B cell (primary cell): ENCODE results near the gene TSTD1. TPM values are rescaled to one million over a fixed set of nuclear protein-coding genes. Genes with fewer than 3 reads are reported as not detected.

Experiments used
- ATAC-seq: fragments of 200-7000 bp; cut with Tn5 transposase; one replicate; pipeline ENCODE4 v1.10.0; 2021; ENCODE audit warnings: low read depth, mild to moderate bottlenecking, moderate number of reproducible peaks, moderate library complexity
- CTCF ChIA-PET: fragments of 350-600 bp; sonication (Branson Sonifier 250); formaldehyde crosslinking; loops from one replicate; lab custom pipeline; 2021; ENCODE audit warnings: antibody characterized with exemption, inconsistent platforms; lab: Charles Lee
- POLR2A ChIA-PET: fragments of 350-600 bp; sonication (Branson Sonifier 250); formaldehyde crosslinking; loops from one replicate; lab custom pipeline; 2021; ENCODE audit warnings: antibody characterized with exemption; lab: Charles Lee
- DNase-seq: peaks from one replicate; pipeline ENCODE4 v3.0.0; 2013
- H2AFZ ChIP-seq: 2 replicates; pipeline ENCODE4 v1.6.1; 2012; ENCODE audit warnings: mild to moderate bottlenecking, low read depth, low read length; ENCODE audit not compliant: insufficient read depth, poor library complexity, severe bottlenecking
- H3K27ac ChIP-seq, 2 donors: 1 replicate in 1 of 2; 2 replicates in 1 of 2; pipeline ENCODE4 v1.5.1; 2012 to 2013; ENCODE audit warnings: low read length in 2 of 2, mild to moderate bottlenecking in 2 of 2, moderate library complexity in 1 of 2
- H3K27me3 ChIP-seq, 4 experiments: fragments of 200-600 bp in 1 of 4; sonication (generic) in 1 of 4; replicated peaks in 1 of 4; 1 replicate in 2 of 4; 2 replicates in 2 of 4; pipeline versions ENCODE4 v1.6.1 to v1.7.0; 2013 to 2016; ENCODE audit warnings: low read length in 3 of 4, mild to moderate bottlenecking in 2 of 4, mixed read lengths in 1 of 4, moderate library complexity in 1 of 4; ENCODE audit not compliant: insufficient read depth in 4 of 4, control insufficient read depth in 3 of 4; ENCODE audit errors: control extremely low read depth in 1 of 4
- H3K36me3 ChIP-seq, 2 experiments: replicated peaks in 1 of 2; 1 replicate in 1 of 2; 2 replicates in 1 of 2; pipeline versions ENCODE4 v1.6.1 to v1.7.1; 2013; ENCODE audit warnings: low read length in 1 of 2; ENCODE audit not compliant: insufficient read depth in 2 of 2, control insufficient read depth in 1 of 2; ENCODE audit errors: control extremely low read depth in 1 of 2, extremely low read depth in 1 of 2
- H3K4me1 ChIP-seq, 2 donors: fragments of 200-600 bp in 1 of 2; sonication (generic) in 1 of 2; 1 replicate in 1 of 2; 2 replicates in 1 of 2; pipeline versions ENCODE4 v1.5.1 to v1.6.1; 2013 to 2017; ENCODE audit warnings: low read length in 2 of 2; ENCODE audit not compliant: control insufficient read depth in 2 of 2, insufficient read depth in 2 of 2
- H3K4me2 ChIP-seq: replicated peaks from 2 replicates; pipeline ENCODE3; 2012; ENCODE audit warnings: mild to moderate bottlenecking, low read depth, low read length; ENCODE audit not compliant: poor library complexity, severe bottlenecking
- H3K4me3 ChIP-seq, 5 experiments: fragments of 200-600 bp in 1 of 5; sonication (generic) in 1 of 5; 1 replicate in 3 of 5; 2 replicates in 2 of 5; pipeline versions ENCODE4 v1.5.1 to v1.7.0; 2011 to 2016; ENCODE audit warnings: low read length in 4 of 5, mild to moderate bottlenecking in 4 of 5, low read depth in 2 of 5, control low read depth in 1 of 5, moderate library complexity in 1 of 5; ENCODE audit not compliant: insufficient read depth in 1 of 5; ENCODE audit errors: control extremely low read depth in 1 of 5, extremely low read depth in 1 of 5
- H3K79me2 ChIP-seq: fragments of 200-600 bp; sonication (generic); one replicate; pipeline ENCODE4 v1.6.0; 2016; ENCODE audit warnings: low read length; ENCODE audit not compliant: control insufficient read depth, insufficient read depth
- H3K9ac ChIP-seq: fragments of 200-600 bp; sonication (generic); 2 replicates; pipeline ENCODE4 v1.6.1; 2017; ENCODE audit warnings: mild to moderate bottlenecking, low read length, moderate library complexity
- H3K9me3 ChIP-seq, 3 donors: one replicate each; pipeline versions ENCODE4 v1.6.1 to v1.7.1; 2013; ENCODE audit warnings: low read length in 2 of 3; ENCODE audit not compliant: control insufficient read depth in 2 of 3, insufficient read depth in 1 of 3; ENCODE audit errors: control extremely low read depth in 1 of 3
- H4K20me1 ChIP-seq: 2 replicates; pipeline ENCODE4 v1.6.0; 2012; ENCODE audit warnings: mild to moderate bottlenecking, low read length; ENCODE audit not compliant: insufficient read depth, control insufficient read depth, poor library complexity, severe bottlenecking
- H3K27ac Mint-ChIP-seq: one replicate; pipeline ENCODE4 v1.8.0; 2021; ENCODE audit warnings: mixed read lengths
- H3K27me3 Mint-ChIP-seq: one replicate; pipeline ENCODE4 v1.8.0; 2021; ENCODE audit warnings: mixed read lengths
- H3K4me1 Mint-ChIP-seq: one replicate; pipeline ENCODE4 v1.8.0; 2021; ENCODE audit warnings: mixed read lengths
- H3K4me3 Mint-ChIP-seq: one replicate; pipeline ENCODE4 v1.8.0; 2021; ENCODE audit warnings: mixed read lengths
- H3K9me3 Mint-ChIP-seq: one replicate; pipeline ENCODE4 v1.8.0; 2022; ENCODE audit warnings: mixed read lengths; ENCODE audit not compliant: insufficient read depth
- EZH2 ChIP-seq: IDR thresholded peaks from 2 replicates; pipeline ENCODE4 v1.6.1; 2012; ENCODE audit warnings: borderline replicate concordance, low read depth, mild to moderate bottlenecking, moderate library complexity, low read length; ENCODE audit not compliant: insufficient read depth, poor library complexity, severe bottlenecking
- WGBS: methylation state at CpG from one replicate; pipeline ENCODE4 v1.1.5; 2013; ENCODE audit warnings: missing lambda C conversion rate; ENCODE audit not compliant: insufficient coverage; 5-methylcytosine and 5-hydroxymethylcytosine counted together
- intact Hi-C: fragments of 100-400 bp; cut with micrococcal nuclease; formaldehyde crosslinking; loops from one replicate; pipeline ENCODE4 v1.10.0; 2022
- polyA plus RNA-seq: library from polyadenylated mRNA; depleted of rRNA; stranded (reverse); fragments of >200 nt; gene quantifications from 2 replicates; pipeline ENCODE4 v1.2.3, GENCODE V29; 2012
- total RNA-seq, 2 donors: library from RNA; stranded (reverse); fragments of 120-200 nt in 1 of 2; gene quantifications; 1 replicate in 1 of 2; 2 replicates in 1 of 2; pipeline versions ENCODE4 v1.2.3 to v1.2.4, GENCODE V29; 2013 to 2022
- TF ChIP-seq, protein P1 (sequence below): fragments of 200-600 bp; IDR thresholded peaks from one replicate; pipeline ENCODE4 v1.8.0; 2022; ENCODE audit warnings: antibody characterized with exemption, mild to moderate bottlenecking

TSTD1 gene
- total and polyA plus RNA-seq, 2 donors (not counting 1 experiment from before 2014, with no cell fraction given) = 85.6 to 242 TPM

DNA sequence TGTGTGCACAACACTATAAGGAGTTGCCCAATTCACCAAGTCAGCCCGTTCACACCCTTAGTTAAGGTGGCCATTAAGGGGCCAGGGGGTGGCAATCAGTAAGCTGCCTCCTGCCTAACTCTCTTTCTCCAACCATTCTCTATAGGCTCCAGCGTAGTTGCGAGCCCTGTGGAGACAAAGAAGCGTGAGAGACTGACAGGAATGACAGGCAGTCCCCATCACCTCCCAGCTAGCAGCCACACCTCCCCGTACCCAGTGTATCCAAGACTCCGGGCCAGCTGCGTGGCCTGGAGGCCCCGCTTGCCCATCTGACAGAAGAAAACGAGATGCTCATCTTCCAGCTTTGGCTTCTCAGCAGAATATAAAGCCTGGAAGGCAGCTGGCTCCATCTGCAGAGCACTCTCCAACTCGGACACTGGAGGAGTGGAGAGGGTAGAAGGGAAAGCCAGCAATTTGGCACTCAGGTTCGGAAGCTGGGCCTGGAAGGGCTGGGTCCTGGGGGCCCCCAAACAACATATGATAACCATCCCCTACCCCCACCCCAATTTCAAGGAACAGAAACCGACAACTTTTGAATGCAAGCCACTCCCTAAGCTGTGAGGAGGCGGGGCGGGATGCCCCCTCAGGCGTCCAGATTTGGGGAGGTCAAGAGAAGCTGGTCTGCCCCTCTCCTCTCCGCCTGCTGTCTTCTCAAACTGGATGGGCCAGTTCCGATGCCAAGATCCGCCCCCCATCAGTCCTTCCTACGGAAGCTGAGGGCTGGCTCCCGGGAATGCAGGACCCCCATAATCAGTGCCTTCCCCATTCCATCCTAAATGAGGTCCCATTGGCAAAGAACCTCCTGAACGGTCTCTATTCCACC, 872 bp downstream of the TSTD1 start:
- Histone ChIP-seq H3K79me2 (peaks cover 63% of the 10 kb centered on the region), H2AFZ (peak overlapping the region; percentile 73), H3K27me3 (no peaks in the 10 kb centered on the region), H3K27ac (peak overlapping the region; percentile 81 to 94), H4K20me1 (peaks cover 7% of the 10 kb centered on the region), H3K36me3 (peaks cover 2 to 37% of the 10 kb centered on the region in 2 experiments), H3K4me2 (peak overlapping the region; percentile 84), H3K4me3 (peak overlapping the region; percentile 56 to 98 (median 94)), H3K9me3 (no peaks in the 10 kb centered on the region), H3K4me1 (peaks cover 43 to 71% of the 10 kb centered on the region in 2 donors), H3K9ac (peak overlapping the region; percentile 81)
- Mint-ChIP-seq H3K4me1 (peaks cover 50% of the 10 kb centered on the region), H3K27ac (peak overlapping the region; percentile 97), H3K9me3 (no peaks in the 10 kb centered on the region), H3K4me3 (peak overlapping the region; percentile 93), H3K27me3 (no peaks in the 10 kb centered on the region)
- CTCF ChIA-PET = interaction anchor here (1.0 to 5.9 kb wide), 7 partner anchors 17 to 101 kb away, joined by 4 to 55 read pairs (median 7); partner anchors contain the start of genes ARHGAP30, F11R and KLHDC9
- intact Hi-C loops = loop anchor here (1.0 to 2.0 kb wide), 2 partner anchors 8 to 17 kb away; partner anchors contain the start of gene F11R
- WGBS = 63% methylated on average over 13 of the region's 21 CpGs
- peak; percentile 57 for DNase-seq
- TF ChIP-seq, protein P1, sequence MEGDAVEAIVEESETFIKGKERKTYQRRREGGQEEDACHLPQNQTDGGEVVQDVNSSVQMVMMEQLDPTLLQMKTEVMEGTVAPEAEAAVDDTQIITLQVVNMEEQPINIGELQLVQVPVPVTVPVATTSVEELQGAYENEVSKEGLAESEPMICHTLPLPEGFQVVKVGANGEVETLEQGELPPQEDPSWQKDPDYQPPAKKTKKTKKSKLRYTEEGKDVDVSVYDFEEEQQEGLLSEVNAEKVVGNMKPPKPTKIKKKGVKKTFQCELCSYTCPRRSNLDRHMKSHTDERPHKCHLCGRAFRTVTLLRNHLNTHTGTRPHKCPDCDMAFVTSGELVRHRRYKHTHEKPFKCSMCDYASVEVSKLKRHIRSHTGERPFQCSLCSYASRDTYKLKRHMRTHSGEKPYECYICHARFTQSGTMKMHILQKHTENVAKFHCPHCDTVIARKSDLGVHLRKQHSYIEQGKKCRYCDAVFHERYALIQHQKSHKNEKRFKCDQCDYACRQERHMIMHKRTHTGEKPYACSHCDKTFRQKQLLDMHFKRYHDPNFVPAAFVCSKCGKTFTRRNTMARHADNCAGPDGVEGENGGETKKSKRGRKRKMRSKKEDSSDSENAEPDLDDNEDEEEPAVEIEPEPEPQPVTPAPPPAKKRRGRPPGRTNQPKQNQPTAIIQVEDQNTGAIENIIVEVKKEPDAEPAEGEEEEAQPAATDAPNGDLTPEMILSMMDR = no peak
- TF ChIP-seq EZH2 = no peak
- POLR2A ChIA-PET = interaction anchor here (0.6 to 2.2 kb wide), 7 partner anchors 9 to 80 kb away, joined by 3 to 9 read pairs (median 6); partner anchors contain the start of genes ARHGAP30, F11R, NIT1 and PFDN2
- no peak for ATAC-seq

DNA sequence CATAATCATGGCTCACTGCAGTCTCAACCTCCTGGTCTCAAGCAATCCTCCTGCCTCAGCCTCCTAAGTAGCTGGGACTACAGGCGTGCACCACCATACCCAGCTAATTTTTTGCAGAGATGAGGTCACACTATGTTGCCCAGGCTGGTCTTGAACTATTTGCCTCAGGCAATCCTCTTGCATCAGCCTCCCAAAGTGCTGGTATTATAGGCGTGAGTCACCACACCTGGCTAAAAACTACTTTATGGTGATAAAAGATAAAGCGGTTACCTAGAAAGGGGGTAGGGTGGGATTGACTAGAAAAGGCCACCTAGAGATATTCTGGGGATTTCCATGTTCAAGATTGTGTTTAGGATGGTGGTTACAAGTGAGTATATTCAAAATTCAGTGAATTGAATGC, 5.0 kb downstream of the TSTD1 start:
- ATAC-seq (no peak), DNase-seq (no peak)
- Mint-ChIP-seq H3K27me3 (no peaks in the 10 kb centered on the region), H3K9me3 (no peaks in the 10 kb centered on the region), H3K4me3 (no peak overlapping the region), H3K27ac (no peak overlapping the region), H3K4me1 (peaks cover 22% of the 10 kb centered on the region)
- POLR2A ChIA-PET = no interaction called here
- peaks cover 26 to 38% of the 10 kb centered on the region in 2 donors for H3K4me1 ChIP-seq
- peaks cover 55% of the 10 kb centered on the region for H3K79me2 ChIP-seq
- 95% methylated on average over 3 of the region's 3 CpGs for WGBS
- no peaks in the 10 kb centered on the region for H3K9me3 ChIP-seq
- H3K4me3 ChIP-seq = no peak overlapping the region
- no peaks in the 10 kb centered on the region for H3K36me3 ChIP-seq
- CTCF ChIA-PET = interaction anchor here (0.6 to 1.2 kb wide), 2 partner anchors 36 to 932 kb away, joined by 3 to 5 read pairs; no protein-coding TSS in a partner anchor
- TF ChIP-seq, protein P1 = no peak
- TF ChIP-seq EZH2 = no peak
- H3K27me3 ChIP-seq = no peaks in the 10 kb centered on the region
- H2AFZ ChIP-seq = no peak overlapping the region
- no peak overlapping the region for H3K9ac ChIP-seq
- H3K27ac ChIP-seq = no peak overlapping the region
- H4K20me1 ChIP-seq = no peaks in the 10 kb centered on the region
- no peak overlapping the region for H3K4me2 ChIP-seq
- intact Hi-C loops = no loop called here
